ENCODE results near the gene YJU2.

- TF ChIP-seq GATA3 (IDR thresholded peaks at IDR 0.05; ENCODE audit: low read depth, low read length) (no peak), GATA2 (IDR thresholded peaks at IDR 0.05; ENCODE audit: low read depth, low read length) (no peak)
Observed at GRCh38 chr19:4200940-4201542, 45.8 kb upstream of the YJU2 start.
